ENCODE results near the gene AHNAK2.
"Not testable (repeated sequence)": the region's sequence is repeated elsewhere in the genome, so short reads cannot be mapped to it uniquely, and the experiment has no call there.

AHNAK2 gene

DNA sequence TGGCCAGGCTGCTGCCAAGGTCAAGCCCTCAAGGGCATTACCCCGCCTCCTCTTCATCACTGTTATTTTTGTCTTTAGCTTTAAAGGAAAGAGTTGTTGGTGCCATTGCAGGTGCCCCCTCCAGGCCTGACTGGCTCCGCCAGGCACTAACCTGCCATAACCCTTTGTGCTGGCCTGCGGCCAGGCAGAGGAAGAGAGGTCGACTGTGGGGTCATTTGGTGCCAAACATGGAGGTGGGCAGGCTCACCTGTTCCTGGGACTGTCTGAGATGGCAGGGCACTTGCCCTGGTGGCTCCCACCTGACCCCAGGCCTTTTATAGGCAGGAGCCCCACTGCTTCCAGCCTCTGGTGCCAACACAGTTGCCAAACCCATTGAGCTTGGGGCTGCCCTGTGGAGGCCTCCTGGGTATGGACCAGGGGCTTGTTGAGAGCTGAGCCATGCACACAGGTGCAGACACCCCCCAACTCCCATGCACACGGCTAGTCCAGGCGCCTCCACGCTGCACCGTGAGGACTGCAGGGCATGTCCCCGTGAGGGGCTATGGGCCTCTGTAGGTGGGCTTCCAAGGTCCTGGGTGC is 82.9 kb downstream of the AHNAK2 start:
- DNase-seq = no peak

DNA sequence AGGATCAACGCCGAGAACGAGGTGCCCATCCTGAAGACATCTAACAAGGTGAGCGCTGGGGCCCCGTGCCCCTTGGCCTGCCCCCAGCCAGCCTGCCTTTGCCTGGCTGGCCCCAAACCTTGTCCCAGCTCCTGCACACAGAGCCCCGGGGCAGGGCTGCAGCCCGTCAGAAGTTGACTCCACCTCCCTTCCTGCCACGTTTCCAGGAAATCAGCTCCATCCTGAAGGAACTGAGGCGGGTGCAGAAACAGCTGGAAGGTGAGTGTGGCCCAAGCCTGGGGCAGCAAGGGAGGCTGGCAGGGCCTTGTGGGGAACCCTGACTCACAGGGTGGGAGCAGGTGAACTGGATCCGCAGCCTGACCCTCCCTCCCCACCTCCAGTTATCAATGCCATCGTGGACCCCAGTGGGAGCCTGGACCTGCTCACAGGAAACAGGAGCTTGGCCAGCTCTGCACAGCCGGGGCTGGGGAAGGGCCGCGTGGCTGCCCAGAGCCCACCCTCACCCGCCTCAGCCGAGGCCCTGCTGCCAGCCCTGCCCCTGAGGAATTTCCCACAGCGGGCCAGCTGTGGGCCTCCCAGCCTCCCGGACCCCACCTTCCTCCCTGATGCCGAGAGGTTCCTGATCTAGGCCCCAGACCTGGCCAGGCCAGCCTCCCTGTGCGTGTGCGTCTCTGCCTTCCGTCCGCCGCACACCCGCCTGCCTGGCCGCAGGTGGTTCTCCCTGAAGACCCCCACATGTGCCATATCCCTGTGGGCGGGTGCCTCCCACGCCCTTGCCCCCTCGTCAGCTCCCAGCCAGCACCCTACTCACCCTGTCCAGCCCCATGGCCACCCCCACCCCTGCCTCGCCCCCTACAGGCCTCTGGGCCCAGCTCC is 83.6 kb downstream of the AHNAK2 start:
- no peak for DNase-seq

DNA sequence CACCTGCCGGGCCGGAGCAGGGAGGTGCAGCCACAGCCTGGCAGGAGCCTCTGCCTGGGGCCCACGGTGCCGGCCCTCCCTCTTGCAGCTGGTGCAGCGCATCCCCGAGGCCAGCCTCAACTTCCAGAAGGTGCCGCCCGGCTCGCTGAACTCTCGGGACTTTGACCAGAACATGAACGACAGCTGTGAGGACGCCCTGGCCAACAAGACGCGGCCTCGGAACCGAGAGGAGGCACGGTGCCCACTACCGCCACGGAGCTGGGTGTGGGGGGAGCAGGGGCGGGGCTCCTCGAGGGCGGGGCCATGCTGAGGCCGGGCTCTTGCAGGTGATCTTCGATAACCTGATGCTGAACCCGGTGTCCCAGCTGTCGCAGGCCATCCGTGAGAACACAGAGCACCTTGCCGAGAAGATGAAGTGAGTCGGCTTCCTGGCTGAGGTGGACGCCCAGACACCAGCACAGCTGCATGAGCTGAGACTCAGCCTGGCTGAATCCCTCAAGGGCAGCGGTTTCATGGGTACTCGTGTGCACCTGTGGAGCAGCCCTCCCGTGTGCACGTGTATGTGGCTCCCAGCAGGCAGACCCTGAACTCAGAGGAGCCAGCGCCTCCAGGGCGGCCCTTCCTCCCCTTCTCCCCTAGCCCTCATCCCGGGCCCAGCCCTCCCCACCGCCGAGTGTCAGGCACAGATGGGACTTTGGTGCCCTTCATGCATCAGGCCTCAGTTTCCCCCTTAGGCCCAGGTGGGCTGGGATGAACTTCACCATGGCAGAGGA is 84.6 kb downstream of the AHNAK2 start:
- no peak for DNase-seq

DNA sequence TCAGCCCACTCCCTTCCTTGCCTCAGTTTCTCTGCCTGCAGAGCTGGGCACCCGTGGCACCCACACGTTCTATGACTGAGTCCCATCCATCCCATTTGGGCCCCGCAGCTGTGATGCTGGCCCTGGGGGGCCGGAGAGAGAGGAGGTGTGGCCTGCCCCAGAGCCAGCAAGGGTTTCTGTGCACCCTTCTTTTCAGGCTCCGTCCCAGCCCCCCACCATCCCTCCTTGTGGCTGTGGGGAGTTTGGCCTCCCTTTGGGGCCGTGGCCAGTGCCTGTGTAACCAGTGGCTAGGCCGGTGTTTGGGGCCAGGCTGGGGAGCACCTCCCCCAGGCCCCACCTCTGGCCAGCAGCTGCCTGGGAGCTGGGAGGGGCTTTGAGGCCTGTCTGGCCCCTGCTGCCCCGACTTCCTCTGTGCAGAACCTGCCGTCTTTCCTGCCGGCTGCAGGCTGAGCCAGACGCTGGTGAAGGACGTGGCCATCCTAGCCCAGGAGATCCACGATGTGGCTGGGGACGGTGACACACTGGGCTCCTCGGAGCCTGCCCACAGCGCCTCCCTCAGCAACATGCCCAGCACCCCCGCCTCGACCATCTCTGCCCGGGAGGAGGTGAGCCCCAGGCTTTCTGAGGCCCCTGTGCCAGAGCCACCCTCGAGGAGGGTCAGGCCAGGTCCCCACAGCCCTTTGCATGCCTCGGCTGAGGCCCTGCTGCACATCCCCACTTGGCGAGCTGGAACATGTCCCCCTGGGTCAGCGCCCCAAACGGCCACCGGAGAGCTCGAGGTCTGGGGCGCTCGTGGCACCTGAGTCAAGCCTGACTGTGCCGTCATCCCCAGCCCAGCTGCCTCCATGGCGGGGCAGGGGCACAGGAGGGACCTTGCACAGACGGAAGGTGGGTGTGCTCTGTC is 85.4 kb downstream of the AHNAK2 start:
- DNase-seq = no peak

DNA sequence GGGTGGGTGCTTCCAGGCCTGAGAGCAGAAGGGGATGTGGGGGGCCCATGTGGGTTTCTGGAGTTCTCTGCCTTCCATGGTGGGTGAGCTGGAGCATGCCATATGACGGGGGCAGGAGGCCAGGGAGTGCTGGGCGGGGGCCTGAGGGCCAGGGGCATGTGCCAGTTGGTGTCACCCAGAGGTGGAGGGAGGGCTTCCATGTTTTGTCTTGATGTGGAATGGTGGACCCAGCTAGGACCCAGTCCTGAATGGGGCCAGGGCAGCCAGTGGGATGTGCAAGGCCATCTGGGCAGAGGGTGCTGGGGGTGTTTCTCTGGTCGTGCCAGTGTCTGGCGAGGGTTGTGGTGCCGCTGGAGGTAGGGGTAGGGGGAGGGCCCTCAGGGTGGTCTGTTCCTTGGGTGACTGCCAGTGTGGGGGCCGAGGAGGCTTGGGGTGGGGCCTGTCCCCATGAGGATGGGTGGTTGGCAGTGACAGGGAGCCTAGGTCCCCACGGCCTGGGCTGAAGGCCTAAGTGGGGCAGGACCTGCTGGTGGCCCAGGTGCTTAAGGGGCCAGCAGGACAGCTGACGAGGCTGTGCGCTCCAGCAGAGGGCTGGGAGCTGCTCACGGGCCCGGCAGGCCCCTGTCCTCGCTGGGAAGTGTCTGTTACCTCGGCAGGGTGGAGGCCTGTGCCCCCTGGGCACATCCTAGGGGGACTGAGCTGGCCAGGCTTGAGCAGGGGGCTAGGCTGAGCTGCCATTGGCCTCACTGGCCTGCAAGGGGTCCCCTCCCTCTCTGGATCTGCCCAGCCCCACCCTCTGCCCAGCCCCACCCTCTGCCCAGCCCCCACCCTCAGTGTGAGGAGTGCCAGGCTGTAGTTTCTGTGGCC is 86.3 kb downstream of the AHNAK2 start:
- no peak for DNase-seq

DNA sequence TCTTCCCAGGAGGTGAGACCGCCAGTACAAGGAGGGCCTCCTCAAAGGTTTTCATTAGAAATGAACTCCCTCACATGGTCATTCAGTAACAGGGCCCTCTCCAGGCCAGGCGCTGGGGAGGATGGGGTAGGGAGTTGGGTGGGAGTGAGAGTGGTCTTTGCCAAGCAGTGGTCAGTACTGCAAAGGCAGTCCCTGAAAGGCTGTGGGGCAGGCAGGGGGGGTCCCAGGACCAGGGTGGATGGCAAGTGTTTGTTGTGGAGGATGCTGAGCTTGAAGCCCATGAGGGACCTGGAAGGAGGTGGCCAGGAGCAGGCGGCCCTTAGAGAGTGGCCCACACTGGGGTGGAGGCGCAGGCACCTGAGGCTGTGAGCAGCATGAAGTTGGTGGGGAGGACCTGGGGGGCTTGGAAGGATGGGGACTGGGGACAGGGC is 87.0 kb downstream of the AHNAK2 start:
- no peak for DNase-seq

DNA sequence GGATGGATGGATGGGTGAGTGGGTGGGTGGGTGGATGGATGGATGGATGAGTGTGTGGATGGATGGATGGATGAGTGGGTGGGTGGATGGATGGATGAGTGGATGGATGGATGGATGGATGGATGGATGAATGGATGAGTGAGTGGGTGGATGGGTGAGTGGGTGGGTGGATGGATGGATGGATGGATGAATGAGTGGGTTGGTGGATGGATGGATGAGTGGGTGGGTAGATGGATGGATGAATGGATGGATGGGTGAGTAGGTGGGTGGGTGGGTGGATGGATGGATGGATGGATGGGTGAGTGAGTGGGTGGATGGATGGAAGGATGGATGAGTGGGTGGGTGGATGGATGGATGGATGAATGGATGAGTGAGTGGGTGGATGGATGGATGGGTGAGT is 87.9 kb downstream of the AHNAK2 start:
- DNase-seq = not testable (repeated sequence)

DNA sequence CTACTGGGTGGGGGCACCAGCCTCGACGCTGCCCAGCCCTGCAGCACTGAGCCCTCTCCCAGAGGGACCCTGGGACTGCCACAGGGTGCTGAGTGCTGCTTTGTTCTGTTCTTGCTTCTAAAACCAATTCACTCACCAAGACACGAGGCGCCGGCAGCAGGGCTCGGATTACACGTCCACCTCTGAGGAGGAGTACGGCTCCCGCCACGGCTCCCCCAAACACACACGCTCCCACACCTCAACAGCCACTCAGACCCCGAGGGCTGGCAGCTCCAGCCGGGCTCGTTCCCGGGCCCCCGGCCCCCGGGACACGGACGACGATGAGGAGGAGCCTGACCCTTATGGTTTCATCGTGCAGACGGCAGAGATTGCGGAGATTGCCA is 88.8 kb downstream of the AHNAK2 start:
- no peak for DNase-seq

DNA sequence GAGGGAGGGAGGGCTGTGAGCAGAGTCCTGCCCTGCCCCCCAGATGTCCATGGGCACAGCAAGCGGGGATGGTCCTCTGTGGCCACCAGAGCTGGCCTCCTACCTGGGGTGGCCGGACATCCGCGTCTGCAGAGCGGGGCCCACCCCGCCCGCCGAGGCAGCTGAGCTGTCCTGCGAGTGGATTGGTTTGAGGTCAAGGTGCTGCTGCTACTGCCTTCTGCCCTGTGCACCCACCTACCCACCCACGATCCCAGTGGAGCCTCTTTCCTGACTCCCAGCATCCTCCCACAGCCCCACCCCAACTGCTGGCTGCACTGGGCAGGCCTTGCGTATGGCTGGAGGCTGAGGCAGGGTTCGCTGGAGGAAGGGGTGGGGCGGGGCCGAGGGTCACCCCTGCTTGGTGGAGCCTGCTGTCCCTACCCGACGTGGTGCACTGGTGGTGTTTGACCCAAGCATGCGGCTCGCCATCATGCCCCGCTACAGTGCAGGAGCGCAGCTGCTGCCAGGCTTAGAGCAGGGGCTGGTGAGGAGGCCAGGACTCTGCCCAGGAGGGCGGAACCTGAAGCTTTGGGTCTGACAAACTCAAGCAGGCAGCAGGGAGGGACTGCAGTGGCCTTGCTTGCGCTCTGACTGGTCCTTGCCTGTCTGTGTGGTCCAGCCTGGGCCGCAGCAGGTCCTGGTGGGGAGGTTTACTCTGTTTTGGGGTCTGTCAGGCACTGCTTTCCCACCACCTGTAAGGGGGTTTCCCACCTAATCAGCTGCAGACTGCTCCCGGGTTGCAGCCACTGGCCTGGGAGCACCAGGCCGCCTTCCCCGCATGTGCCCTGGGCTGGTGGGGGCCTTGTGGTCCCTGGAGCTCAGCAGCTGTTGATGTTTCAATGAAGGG is 89.4 kb downstream of the AHNAK2 start:
- DNase-seq = no peak

DNA sequence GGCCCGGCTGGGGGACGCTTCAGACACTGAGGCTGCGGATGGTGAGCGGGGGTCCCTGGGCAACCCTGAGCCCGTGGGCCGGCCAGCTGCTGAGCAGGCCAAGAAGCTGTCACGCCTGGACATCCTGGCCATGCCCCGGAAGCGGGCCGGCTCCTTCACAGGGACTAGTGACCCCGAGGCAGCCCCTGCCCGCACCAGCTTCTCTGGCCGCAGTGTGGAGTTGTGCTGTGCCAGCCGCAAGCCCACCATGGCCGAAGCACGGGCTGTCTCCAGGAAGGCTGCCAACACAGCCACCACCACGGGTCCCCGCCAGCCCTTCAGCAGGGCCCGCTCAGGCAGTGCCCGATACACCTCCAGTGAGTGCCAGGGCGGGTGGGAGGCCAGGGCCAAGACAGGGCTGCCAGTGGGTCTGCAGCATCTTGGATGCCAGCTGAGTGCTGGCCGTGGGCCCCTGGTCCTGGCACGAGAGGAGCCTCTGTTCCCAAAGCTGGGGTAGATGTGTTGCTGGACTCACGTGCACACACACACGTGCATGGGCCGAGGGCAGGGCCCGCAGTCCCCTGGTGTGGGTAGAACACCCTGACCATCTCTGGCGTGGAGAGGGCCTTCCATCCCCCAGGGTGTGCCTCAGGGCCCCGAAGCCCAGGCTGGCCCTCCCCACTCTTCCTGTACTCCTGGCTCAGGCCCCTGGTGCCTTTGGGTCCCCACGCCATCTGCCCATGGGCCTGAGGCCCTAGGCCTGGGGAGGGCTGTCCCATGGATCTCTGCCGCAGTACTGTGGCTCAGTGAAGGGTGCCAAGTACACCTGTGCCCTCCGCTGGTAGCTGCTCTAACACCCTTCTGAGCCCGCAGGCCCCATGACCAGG is 90.3 kb downstream of the AHNAK2 start:
- no peak for DNase-seq

Measured in CD4-positive, alpha-beta T cell treated with Interleukin-6 for 4 hours (primary cell).